HG02623 (cell line): ENCODE data around the gene BIRC7.

Experiments used
- ATAC-seq: cut with Tn5 transposase; IDR thresholded peaks from one replicate; pipeline ENCODE4 v1.9.1; 2021; ENCODE audit warnings: moderate library complexity; ENCODE audit not compliant: unreplicated experiment

Gene BIRC7

GRCh38 chr20:63262836-63263235, 27.1 kb downstream of the BIRC7 start:
- no peak for ATAC-seq

GRCh38 chr20:63264000-63264399, 28.3 kb downstream of the BIRC7 start:
- no peak for ATAC-seq

- no peak for ATAC-seq
Observed at GRCh38 chr20:63264519-63264918, 28.8 kb downstream of the BIRC7 start.

- ATAC-seq: no peak
Observed at GRCh38 chr20:63265891-63266515, 30.3 kb downstream of the BIRC7 start.

- no peak for ATAC-seq
Observed at GRCh38 chr20:63267691-63268090, 32.0 kb downstream of the BIRC7 start.

GRCh38 chr20:63268256-63268655, 32.6 kb downstream of the BIRC7 start:
- no peak for ATAC-seq

- no peak for ATAC-seq
Observed at GRCh38 chr20:63268671-63269439, 33.1 kb downstream of the BIRC7 start.

- ATAC-seq: no peak
Observed at GRCh38 chr20:63269724-63270123, 34.0 kb downstream of the BIRC7 start.

GRCh38 chr20:63270606-63271325, 35.1 kb downstream of the BIRC7 start:
- no peak for ATAC-seq

GRCh38 chr20:63272105-63273058, 36.7 kb downstream of the BIRC7 start, which contains the start of gene ARFGAP1:
Gene ARFGAP1, plus strand, starts transcription at chr20:63272813. Its CDS starts 2,768 bp downstream, at chr20:63275581.
- peak; percentile 89 for ATAC-seq

GRCh38 chr20:63273059-63273579, 37.4 kb downstream of the BIRC7 start:
- no peak for ATAC-seq

- ATAC-seq: no peak
Observed at GRCh38 chr20:63273635-63274380, 38.1 kb downstream of the BIRC7 start.

- no peak for ATAC-seq
Observed at GRCh38 chr20:63274381-63275228, 38.9 kb downstream of the BIRC7 start.

- no peak for ATAC-seq
Observed at GRCh38 chr20:63275825-63276224, 40.1 kb downstream of the BIRC7 start.

- ATAC-seq: no peak
Observed at GRCh38 chr20:63276956-63277355, 41.3 kb downstream of the BIRC7 start.

GRCh38 chr20:63277466-63278272, 42.0 kb downstream of the BIRC7 start:
- no peak for ATAC-seq

- no peak for ATAC-seq
Observed at GRCh38 chr20:63278661-63279060, 43.0 kb downstream of the BIRC7 start.

- no peak for ATAC-seq
Observed at GRCh38 chr20:63279931-63280330, 44.2 kb downstream of the BIRC7 start.
